Mammary epithelial cell (primary cell): ENCODE measurements around the gene SPR.

Experiments
- EZH2 ChIP-seq: IDR thresholded peaks from 2 replicates; pipeline ENCODE4 v1.6.1; 2012; ENCODE audit warnings: low read length, inconsistent platforms, borderline replicate concordance
- TF ChIP-seq, protein P1 (sequence below), 2 donors: IDR thresholded peaks in 1 of 2; conservative IDR thresholded peaks in 1 of 2; 2 replicates each; pipeline ENCODE4 v1.5.1; 2011 to 2012; ENCODE audit warnings: inconsistent platforms in 2 of 2, low read length in 2 of 2, mild to moderate bottlenecking in 2 of 2, control low read depth in 1 of 2, low read depth in 1 of 2; ENCODE audit not compliant: insufficient read depth in 1 of 2; ENCODE audit errors: extremely low read depth in 1 of 2

DNA sequence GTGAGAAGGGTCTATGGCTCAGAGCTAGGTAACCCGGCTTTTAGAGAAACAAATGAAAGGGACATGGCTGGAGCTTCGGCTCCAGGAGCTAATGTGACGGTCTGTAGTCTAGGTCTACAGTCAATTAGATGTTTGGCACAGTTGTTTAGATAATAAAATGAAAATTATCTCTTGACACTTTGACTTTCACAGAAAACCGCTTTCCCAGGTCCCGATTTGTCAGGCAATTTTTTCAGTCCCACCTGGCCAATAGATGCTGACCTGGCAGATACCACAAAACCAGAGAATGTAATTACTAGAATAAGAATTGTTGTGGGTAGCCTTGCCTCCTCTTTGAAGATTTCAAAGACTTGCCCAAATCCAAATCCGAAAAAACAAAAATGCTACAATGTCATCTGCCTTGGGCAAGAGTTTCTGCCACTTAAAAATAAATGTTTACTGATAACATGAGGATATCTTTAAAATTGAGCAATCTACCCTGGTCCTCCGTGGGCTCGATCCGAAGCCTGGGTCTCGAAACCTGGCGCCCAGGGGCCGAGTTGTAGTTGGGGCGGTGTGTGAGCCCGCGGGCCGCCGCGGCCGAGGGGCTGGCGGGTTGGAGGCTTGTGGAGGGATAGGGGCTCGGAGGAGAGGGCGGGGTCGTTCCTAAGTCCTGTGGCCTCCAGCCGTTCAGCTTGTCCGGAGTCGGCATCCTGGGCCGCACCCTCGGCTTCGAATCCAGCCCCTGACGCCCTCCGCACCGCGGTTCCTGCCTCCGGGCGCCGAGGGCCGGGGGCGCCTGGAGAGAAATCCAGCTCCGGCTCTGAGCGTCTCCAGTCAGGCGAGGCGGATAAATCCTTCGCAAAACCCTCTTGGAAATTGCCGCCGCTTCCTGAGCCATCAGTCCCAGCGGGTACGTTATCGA, 32.5 kb downstream of the SPR start:
- TF ChIP-seq, protein P1, sequence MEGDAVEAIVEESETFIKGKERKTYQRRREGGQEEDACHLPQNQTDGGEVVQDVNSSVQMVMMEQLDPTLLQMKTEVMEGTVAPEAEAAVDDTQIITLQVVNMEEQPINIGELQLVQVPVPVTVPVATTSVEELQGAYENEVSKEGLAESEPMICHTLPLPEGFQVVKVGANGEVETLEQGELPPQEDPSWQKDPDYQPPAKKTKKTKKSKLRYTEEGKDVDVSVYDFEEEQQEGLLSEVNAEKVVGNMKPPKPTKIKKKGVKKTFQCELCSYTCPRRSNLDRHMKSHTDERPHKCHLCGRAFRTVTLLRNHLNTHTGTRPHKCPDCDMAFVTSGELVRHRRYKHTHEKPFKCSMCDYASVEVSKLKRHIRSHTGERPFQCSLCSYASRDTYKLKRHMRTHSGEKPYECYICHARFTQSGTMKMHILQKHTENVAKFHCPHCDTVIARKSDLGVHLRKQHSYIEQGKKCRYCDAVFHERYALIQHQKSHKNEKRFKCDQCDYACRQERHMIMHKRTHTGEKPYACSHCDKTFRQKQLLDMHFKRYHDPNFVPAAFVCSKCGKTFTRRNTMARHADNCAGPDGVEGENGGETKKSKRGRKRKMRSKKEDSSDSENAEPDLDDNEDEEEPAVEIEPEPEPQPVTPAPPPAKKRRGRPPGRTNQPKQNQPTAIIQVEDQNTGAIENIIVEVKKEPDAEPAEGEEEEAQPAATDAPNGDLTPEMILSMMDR (conservative IDR thresholded peaks at IDR 0.05 in 1 of 2, IDR thresholded peaks at IDR 0.05 in 1 of 2; ENCODE audit: extremely low read depth in 1 of 2, insufficient read depth in 1 of 2, low read depth in 1 of 2, low read length in 2 of 2), result no peak
- no peak for TF ChIP-seq EZH2
